NCI-H748 (cell line): Measurements from ENCODE around the gene SCAF11.

ENCODE experiments used
- DNase-seq: peaks from one replicate; lab custom pipeline; 2025; ENCODE audit not compliant: unreplicated experiment; lab: John Stamatoyannopoulos, UW

Gene SCAF11

GRCh38 chr12:45980540-45980939 is 9.8 kb downstream of the SCAF11 start:
- no peak for DNase-seq

- DNase-seq, result no peak
Observed at GRCh38 chr12:45978108-45978507, 12.3 kb downstream of the SCAF11 start.

- DNase-seq, result no peak
Observed at GRCh38 chr12:45977620-45978019, 12.8 kb downstream of the SCAF11 start.

DNA sequence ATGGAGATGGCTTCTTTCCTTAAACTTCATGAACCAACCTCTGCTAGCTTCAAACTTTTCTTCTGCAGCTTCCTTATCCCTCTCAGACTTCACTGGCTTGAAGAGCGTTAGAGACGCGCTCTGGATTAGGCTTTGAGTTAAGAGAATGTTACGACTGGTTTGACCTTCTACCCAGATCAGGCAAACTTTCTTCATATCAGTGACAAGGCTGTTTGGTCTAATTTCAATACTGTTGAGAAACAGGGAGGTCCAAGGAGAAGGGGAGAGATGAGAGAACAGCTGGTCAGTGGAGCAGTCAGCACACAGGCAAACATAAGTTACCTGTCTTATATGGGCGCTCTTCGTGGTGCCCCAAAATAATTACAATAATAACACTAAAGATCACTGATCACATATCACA is 14.9 kb downstream of the SCAF11 start:
- DNase-seq, result no peak

- no peak for DNase-seq
Observed at GRCh38 chr12:45974883-45975282, 15.5 kb downstream of the SCAF11 start.

GRCh38 chr12:45974171-45974719 is 16.1 kb downstream of the SCAF11 start:
- no peak for DNase-seq

- DNase-seq, result no peak
Observed at GRCh38 chr12:45973526-45973925, 16.8 kb downstream of the SCAF11 start.

DNA sequence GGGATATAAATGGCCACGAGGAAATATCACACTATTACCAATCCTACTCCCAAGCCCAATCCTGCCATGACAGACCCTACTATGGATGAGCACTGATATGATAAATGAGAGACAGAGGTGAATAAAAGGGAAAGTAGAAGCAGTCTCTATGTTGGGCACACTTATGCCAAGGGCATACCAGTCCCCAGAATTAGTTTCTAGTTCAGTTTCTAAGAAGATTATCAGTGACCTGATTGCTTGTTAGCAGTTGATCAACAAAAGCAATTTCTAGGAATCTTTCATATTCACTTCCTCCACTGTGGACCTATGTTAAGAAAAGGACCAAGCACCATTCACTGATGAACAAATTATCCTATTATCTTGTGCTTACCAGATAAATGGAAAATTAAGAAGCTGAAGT is 20.0 kb downstream of the SCAF11 start:
- DNase-seq, result no peak

DNA sequence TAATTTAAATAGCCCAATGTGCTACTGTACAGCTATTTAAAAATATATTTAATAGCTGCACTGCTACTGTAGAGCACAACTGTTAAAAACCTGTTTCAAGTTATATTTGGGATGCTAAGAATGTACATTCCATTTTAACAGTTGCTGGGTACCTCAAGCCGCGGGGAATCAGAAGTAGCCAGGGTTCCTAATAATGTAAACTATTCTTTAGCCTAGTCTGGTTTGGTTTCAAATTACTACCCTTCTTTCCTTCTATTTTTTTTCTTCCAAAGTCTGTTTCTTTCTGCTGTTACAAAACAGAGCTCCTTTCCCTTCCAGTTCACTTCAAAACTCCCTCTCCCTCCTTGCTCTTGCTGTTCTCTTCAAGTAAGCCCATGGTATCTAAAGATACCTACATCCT is 21.3 kb downstream of the SCAF11 start:
- no peak for DNase-seq

DNA sequence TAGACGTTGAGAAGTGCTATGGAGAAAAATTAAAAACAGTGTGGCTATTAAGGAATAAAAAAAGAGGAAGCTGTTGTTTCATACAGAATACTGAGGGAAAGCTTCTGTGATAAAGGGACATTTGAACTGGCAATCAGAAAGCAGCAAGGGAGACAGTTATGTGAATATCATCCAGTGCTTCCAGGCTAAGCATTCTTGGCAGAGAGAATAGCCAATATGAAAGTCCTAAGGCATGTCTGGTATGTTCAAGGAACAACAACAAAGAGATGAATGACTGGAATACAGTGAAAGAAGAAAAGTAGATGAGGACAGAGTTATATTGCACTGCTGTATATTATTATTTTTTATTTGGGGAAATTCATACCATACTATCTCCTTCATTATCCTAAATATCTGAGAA is 23.9 kb downstream of the SCAF11 start:
- DNase-seq, result no peak

- no peak for DNase-seq
Observed at GRCh38 chr12:45962553-45963325, 27.6 kb downstream of the SCAF11 start.

DNA sequence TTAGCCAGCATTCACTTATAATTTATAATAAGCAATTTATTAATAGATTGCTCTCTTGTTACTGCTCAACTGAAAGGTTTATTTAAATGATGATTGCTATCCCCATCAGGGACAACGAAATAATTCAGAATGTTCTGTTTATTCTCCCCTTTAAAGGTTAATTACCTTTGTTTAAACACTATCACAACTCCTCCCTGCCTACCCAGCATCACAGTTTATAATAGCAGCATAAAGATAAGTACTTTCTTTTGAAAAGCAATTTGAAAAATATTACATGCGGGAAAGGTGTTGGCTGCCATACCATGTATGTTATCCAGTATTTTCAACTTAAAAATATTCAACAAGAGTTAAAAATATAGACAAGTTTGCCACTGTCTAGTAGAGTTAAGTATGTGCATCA is 30.6 kb downstream of the SCAF11 start:
- DNase-seq, result peak; percentile 33

DNA sequence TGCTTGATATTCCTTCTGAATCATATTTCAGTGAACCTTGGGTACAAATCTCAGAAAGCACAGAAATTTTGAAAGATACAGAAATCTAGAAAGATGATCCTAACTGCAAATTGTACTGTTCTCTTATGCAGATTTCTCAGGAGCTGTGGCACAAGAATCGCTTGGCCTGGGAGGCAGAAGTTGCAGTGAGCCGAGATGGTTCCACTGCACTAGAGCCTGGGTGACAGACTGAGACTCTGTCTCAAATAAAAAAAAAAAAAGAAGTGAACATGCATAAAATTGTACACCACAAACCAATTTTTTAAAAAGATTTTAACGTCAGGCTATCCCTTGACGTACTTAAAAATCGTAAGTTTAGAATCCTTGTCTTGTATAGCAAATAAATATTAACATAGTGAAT is 31.3 kb downstream of the SCAF11 start:
- no peak for DNase-seq

DNA sequence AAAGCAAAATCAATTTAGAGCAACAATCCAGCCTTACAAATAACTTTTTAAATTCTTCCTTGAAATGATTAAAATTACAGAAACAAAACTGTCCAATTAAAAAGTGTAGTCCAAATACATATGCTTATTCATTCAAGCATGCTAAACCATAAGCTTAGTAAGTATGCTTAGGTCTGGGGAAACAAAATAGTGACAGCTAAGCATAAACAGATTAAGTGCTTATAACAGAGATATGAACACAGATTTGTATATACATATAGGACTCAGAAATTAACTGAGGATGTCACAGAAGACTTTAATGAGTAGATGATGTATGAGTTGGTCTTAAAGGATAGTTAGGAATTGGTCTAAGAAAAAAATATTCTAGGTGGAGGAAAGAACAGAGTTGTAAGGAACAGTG is 41.8 kb downstream of the SCAF11 start:
- no peak for DNase-seq

GRCh38 chr12:45946435-45946834 is 43.9 kb downstream of the SCAF11 start:
- no peak for DNase-seq

DNA sequence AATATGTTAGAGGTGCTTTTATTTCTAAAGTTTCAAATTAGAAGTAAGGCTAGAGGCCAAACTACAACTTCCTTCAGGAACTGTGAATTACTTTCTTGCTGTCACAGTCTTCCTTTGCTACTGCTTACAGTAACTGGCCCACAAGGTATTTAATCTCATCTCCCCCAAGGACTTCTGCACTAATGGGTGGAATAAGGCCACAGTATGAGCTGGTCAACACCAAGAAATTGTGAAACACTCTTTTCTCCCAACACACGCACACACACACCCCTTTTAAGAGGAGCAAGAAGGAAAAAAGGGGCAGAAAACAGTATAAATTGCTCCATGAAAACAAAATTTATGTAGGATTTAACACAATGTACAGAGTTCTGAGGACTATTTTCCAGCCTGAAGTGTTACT is 45.6 kb downstream of the SCAF11 start:
- no peak for DNase-seq

DNA sequence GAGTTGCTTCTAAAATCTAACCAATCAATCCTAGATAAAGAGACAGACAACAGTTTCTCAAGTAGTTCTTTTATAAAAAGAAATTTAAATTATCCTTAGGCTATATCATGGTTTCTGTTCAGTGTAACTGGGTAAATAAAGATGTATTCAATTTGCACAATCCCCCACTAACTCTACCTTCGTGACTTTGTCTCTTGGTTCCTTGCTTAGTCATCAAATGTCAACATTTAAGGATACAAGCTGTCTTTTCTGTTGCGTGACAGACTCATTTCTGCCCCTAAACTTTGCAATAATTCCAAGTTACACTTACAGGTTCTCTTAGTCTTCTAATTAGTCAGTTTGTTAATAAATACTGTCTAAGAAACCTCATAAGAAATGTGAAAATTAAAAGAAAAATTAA is 50.6 kb downstream of the SCAF11 start:
- DNase-seq, result no peak

GRCh38 chr12:45938566-45938965 is 51.8 kb downstream of the SCAF11 start:
- DNase-seq, result no peak

DNA sequence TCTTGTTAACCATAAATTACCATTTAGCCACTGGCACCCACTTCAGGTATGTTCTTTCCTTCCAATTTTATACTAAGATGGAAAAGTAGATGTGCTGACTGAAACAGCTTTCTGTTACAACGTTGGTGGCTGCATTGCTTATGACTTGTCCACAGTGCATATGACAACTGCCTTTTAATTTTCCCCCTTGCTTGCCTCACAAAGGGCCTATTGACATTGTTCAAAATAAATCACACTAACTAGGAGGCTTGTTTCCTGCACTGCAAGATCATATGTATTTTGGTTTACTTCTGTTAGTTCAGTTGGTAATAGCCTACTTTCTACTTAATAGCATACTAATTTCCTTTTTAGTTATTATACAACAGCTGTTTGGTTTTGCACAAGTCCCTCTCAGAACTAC is 55.4 kb downstream of the SCAF11 start:
- no peak for DNase-seq

DNA sequence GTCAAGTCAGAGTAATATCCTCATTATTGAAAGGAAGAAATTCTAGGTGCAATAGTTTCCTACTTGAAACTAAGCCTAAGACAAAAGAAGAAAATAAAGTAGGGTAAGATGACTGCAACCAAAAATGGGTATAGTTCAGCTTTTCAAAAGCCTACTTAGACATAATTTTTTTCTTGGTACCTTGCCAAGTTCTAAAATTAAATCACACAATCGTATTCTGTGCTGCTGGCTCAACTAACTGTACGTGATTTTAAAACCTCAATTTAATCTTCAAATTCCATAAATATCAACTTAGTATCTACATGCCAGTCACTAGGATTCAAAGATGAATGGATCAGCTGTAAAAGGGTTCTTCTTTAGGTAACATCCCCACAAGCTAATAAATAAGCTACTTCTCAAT is 56.9 kb downstream of the SCAF11 start:
- no peak for DNase-seq

- DNase-seq, result no peak
Observed at GRCh38 chr12:45930369-45930768, 60.0 kb downstream of the SCAF11 start.

DNA sequence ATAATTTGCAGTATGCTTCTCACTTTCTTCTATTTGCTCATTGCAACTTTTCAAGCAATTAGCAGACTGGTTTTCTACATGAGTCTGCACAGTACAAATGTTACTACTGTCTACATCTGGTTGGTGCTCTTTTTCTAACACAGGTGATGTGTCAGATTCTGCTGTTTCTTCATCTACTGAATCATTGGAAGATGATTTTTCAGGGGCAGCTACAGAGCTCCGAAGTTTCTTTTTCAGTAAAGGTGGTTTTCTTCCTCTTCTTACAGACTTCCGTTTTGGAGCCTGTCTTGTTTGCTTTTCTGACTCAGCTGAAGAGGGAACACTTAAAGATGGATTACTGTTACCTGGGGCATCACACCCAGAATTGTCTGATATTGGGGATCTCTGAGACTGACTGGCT is 62.1 kb downstream of the SCAF11 start:
- no peak for DNase-seq

DNA sequence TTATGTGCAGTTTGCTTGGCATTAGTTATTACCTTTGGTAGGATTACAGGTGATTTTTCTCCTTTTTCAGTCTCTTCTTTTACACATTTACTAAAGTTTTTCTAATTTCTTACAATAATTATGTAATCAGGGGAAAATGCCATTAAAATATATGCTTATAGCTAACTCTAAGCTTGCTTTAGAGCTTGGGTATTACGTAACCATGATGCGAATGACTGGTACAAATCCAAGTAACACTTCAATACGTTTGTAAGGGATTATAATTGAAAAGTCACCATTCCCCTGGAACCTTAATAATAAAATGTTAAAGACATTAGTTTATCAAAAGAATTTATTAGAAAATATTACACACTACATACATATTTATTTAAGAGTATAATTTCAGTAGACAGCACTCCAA is 71.6 kb downstream of the SCAF11 start:
- no peak for DNase-seq
